ENCODE data around the gene MINK1.
A peak's percentile ranks its signal among the peaks of the same experiment; 100 is the strongest.

Gene MINK1

DNA sequence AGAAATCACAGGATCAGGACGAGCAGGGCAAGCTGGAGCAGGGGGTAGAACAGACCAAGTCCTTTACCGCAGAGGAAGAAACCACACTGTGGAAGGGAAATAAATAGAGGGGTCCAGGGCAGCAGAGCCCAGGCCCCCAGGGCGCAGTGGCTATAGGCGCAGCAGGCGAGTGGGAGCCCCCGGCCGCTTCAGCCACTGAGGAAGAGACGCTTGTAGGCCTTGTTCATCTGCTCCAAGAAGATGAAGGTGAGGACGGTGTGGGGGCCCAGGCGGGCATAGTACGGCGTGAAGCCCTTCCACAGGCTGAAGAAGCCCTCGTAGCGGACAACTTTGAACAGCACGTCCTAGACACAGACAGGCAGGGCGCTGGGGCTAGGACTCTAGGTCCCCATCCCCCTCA is 104.4 kb downstream of the MINK1 start:
- no peak for DNase-seq

DNA sequence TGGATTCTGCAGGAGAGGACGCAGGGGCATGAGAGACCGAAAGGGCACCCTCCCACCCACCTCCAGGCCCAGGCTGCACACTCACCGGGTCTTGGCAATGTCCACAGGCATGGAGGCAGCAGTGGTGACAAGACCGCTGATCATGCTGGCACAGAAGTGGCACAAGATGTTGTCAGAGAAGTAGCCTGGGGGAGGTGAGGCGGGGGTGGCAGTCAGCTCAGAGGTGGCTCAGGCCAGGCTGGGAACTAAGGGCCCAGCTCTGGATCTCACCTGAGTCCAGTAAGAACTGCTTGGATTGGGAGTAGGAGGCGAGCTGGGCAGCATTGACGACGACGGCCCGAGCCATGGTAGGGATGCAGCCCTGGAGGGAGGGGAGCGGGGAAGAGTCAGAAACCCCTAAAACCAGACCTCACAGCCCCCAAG is 104.9 kb downstream of the MINK1 start:
- no peak for DNase-seq

DNA sequence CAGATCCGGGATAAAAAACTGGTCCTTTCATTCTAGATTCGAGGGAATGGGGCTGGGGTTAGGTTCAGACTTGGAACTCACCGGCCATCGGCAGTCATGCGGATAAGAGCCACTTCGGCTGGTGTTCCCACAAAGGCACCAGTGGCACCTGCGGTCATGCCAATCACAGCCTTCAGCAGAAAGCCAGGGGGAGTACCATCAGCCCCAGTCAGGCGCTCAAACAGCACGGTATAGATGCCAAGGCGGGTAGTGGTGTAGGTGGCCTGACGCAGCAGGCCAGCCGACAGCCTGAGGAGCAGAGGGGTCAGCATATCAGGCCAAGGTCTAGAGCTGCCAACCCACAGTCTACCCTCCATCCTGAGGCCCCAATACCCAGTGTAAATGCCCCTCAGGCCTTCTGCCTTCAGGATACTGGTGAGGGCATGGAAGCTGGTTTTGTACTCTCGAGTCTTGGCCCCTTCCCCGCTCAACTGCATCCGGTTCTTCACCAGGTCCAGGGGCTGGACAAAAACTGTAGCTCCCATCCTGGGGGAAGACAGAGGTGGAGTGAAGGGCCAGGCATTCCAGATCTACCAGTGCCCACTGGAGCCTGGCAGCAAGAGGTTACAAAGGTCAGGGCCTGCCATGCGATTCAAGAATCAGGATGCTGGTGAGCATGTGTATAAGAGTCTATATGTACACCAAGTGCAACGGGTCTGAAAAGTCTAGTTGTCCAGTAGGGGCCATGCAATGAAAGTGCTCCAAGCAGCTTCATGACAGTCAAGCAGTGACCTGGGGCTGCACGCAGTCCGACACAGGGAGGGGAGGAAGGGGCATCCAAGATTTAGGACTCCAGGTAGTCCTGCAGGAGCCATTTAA is 105.8 kb downstream of the MINK1 start:
- DNase-seq: no peak

DNA sequence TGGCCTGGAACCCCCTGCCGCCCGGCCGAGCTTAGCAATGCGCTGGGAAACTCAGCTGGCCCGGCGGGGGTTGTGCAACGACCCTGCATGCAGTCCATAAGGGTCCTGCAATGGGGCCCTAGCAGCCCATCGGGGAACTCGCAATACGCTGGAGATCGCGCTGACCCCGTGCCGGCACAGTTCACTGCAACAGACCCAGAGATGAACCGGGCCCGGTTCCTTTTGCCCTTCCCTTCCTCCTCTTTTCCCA is 106.3 kb downstream of the MINK1 start:
- no peak for DNase-seq

DNA sequence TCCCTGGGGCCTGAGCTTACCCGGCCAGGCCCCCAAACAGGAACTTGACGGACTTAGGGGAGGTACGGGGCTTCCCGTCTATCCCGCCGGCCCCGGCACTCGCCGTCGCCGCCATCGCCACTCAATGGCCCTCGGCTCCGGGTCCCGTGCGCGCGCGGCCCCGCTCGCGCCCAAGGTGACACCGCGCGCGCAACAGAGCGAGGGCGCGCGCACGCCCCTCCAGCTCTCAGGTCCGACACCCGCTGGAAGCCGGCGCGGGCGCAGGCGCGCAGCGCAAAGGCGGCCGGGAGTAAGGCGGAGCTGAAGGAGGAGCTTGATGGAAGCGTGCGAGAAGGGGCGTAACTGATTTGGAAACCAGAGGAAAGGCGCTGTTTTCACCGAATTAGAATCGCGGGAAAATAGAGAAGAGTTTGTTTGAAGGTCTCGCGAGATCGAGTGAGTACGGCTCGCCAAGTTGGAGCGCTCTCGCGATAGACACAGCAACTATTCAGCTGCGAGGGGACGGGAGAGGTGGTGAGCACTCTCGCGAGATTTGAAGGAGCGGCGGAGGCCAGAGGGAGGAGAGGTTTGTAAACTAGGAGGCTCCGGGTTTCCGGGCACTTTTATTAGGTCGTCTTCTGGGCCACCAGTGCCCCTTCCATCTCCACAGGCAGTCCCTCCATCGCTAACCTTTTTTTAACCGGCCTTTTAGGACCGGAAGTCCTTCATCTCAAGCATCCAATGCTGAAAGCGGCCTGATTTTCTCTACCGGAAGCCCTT is 106.8 kb downstream of the MINK1 start, which contains the start of the genes RNF167 and SLC25A11:
RNF167 (plus strand) TSS at position 473 of the 759 bp plus-strand sequence. CDS start 642 bp downstream, outside the sequence.
SLC25A11 (minus strand) TSS at position 251 of the 759 bp plus-strand sequence; CDS start at position 115, 136 bp downstream.
- peak; percentile 92 for DNase-seq

DNA sequence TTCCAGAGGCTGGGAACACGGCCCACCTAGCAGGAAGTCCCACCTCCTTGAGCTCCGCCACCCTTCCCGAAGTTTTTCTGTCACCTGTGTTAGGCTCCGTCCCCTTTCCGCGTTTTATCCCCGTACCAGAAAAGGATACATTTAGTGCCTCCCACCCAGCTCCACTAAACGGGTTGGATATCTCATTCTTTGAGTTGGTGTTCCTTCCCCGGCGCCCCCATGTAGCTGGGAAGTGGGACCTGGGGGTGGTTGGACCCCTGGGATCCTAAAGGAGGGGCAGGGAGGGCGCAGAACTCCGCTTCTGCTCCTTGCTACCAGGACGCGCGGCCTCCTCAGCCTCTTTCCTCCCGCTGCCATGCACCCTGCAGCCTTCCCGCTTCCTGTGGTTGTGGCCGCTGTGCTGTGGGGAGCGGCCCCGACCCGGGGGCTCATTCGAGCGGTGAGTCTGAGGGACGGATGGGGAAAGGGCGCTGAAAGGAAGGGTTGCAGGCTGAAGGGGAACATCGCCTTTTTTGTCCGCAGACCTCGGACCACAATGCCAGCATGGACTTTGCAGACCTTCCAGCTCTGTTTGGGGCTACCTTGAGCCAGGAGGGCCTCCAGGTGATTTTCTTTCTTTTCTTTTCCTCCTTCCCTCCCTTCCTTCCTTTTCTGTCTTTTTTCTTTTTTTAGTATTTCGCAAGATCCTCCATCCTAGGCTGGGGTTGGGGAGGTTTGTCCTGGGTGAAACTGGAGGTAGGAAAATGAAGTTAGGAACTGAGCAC is 107.6 kb downstream of the MINK1 start:
- DNase-seq: peak; percentile 32

DNA sequence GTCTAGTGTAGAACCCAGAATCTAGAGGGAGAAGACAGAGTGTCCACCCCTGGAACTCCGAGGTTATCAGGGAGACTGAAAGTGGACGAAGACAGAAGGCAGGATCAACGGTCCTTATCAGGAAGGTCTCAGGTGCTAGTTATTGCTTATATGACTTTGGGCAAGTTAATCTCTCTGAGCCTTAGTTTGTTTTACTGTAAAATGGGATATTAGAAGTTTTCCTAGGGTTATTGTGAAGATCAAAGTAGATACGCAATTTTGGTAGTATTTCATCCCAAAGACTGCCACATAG is 108.1 kb downstream of the MINK1 start:
- no peak for DNase-seq

DNA sequence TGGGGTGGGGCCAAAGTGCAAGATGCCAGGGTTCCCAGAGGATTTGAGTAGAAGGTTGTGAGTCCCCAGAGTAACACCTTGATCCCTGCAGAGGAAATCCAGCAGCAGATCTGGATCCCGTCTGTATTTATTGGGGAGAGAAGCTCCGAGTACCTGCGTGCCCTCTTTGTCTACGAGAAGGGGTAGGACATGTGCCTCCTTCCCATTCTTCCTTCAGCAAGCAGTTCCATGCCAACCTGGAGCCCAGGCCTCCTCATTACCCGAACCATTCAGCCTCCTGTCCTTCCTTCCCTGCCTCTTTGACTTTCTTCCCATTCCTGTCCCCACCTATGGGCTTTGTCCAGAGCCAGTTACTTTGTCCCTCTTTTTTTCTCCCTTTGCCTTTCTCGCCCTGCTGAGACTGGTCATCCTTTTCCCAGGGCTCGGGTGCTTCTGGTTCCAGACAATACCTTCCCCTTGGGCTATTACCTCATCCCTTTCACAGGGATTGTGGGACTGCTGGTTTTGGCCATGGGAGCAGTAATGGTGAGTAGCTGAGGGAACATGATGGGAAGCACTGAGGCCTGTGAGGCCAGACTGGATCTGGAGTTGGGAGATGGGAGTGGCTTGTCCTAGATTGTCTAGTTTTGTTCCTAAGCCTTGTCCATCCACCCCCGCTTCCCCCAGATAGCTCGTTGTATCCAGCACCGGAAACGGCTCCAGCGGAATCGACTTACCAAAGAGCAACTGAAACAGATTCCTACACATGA is 109.8 kb downstream of the MINK1 start:
- no peak for DNase-seq

DNA sequence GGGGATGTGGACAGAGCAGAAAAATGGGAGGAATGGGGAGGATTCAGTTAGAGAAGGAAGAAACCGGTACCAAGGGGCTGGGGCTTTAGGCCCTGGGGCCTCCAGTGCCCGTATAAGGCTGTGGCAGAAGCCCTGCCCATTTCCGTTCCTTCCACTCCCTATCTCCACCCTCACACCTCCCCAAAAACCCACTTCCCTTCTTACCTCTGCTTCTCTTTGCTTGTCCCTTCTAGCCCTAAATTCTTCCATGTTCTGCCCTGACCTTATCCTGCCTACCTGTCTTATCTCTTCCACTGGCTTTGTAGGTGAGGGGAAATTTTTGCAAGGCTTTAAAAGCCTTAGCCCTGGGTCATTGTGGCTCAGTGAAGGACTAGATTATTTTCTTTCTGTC is 111.0 kb downstream of the MINK1 start:
- no peak for DNase-seq

DNA sequence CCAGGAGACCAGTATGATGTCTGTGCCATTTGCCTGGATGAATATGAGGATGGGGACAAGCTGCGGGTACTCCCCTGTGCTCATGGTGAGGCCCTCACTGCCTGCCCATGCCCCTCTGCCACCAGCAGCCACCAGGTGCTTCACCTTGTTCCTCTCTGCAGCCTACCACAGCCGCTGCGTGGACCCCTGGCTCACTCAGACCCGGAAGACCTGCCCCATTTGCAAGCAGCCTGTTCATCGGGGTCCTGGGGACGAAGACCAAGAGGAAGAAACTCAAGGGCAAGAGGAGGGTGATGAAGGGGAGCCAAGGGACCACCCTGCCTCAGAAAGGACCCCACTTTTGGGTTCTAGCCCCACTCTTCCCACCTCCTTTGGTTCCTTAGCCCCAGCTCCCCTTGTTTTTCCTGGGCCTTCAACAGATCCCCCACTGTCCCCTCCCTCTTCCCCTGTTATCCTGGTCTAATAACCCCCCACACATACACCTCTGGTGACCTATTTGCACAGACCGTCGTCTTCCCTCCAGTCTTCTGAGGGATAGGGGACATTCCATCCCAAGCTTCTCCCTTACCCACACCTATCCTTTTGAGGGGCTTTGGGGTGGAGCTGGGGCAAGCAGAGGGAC is 111.5 kb downstream of the MINK1 start:
- peak; percentile 39 for DNase-seq

DNA sequence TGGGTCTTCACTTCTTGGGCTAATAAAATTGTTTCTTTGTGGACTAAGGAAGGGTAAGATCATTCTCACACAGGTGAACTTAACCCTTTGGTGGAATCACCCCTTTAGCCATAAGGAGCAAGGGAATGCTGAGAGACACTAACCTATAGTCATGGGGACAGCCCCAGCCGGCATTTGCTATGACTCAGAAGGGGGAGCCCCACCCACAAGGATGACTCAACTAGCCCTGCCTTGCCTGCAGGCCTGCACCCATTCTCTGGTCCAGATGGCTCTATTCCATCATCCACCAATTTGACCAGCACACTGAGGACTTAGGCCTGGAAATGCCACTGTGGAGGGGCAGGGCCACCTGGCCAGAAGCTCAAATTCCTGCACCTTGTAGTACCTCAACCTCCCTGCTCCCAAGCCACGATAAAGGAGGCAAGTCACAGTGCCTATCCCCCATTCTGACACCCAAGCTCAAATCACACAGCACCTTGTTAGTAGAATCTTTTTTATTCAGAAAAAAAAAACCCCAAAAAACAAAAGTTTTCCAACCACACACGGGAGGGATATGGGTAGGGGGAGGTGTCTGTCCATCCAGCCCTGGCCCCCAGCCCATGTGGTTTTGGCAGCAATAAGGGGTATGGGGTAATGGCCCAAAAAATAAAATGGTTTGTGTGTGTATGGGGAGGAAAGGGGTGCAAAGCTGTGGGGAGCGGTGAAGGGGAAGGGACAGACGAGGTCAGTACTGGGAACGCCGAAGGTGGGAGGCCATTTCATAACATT is 112.2 kb downstream of the MINK1 start:
- peak; percentile 83 for DNase-seq

DNA sequence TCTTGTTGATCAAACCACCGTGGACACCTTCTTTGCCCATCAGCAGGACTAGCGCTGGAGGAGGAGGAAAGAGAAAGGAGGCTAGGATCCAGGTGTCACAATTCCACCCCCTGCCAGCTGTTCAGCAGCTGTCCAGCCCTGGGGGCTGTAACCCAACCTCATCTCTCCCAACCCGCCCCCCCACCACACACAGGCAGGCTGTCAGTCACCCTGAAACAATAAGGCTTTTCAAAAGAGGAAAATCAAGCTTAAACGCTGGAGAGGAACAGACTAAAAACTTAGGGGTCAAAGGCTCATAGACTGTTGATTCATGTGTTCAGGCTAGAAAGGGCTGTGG is 112.8 kb downstream of the MINK1 start:
- no peak for DNase-seq

DNA sequence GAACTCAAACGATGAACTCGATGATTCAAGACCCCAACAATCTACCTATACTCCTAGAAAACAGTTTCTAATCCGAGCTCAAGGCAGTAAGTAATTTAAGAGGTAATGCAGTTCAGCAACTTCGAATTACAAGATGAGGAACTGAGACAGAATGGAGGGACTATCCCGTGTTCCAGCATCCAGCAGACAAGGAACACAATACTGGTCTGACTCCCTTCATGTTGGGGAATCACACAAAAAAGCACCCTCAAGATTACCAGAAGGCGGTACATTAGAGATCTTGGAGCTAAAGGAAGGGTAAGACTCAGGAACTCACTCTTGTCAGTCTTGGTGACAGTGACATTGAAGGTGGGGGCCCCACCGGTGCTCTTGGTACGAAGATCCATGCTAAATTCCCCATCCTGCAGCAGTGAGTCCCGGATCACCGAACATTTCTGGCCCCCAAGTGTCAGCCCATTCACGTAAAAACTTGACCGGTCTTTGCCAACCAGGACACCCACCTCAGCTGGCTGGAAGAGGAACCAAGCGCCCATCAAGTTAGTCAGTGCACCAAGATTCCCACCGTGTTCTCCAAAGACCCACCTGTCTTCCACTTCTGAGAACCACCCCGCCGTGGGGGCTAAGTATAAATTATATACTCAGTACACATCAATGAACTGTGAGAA is 113.3 kb downstream of the MINK1 start:
- no peak for DNase-seq

DNA sequence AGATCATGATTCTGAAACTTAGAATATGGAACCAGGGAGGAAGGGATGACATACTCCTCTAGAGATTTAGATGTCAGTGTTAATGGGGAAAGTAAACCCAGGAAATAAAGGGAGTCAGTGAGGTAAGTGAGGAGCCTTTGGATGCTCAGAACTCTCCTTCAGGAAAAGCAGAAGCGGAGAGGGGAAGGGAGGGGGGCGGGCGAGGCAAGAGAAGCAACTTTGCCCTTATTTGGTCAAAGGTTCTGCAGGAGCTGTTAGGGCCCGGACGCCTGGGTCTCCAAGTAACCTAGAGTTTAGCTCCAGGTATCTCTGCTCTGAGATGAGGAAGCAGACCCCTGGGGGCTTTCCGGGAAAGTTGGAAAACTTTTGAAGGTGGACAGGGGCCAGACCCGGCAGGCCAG is 113.9 kb downstream of the MINK1 start:
- DNase-seq: no peak

All from stimulated activated CD4-positive, alpha-beta T cell treated with anti-CD3 and anti-CD28 coated beads, Interleukin-4, amount 100 ng/mL, for 1 hour (primary cell).